Vagina (tissue), 2 donors: Measurements from ENCODE around the gene CYP27C1. TPM values are rescaled to one million over a fixed set of nuclear protein-coding genes. Genes with fewer than 3 reads are reported as not detected.

Experiments
- DNase-seq, 2 donors: peaks; one replicate each; pipeline ENCODE4 v3.0.0-alpha.2; 2017; ENCODE audit errors: extremely low spot score in 2 of 2
- H3K27ac ChIP-seq: fragments of 200-600 bp; sonication (generic); one replicate; pipeline ENCODE4 v1.5.1; 2019
- H3K27me3 ChIP-seq: fragments of 200-600 bp; sonication (generic); one replicate; pipeline ENCODE4 v1.5.1; 2019
- H3K36me3 ChIP-seq, 2 donors: fragments of 200-600 bp; sonication (generic); one replicate each; pipeline ENCODE4 v1.5.1; 2017 to 2019
- H3K4me1 ChIP-seq: fragments of 200-600 bp; sonication (generic); one replicate; pipeline ENCODE4 v1.5.1; 2019
- H3K4me3 ChIP-seq, 2 donors: fragments of 200-600 bp; sonication (generic); 1 replicate in 1 of 2; 2 replicates in 1 of 2; pipeline ENCODE4 v1.5.1; 2016 to 2019
- H3K9me3 ChIP-seq: fragments of 200-600 bp; sonication (generic); one replicate; pipeline ENCODE4 v1.5.1; 2019
- POLR2A ChIP-seq, 2 donors: fragments of 450-650 bp; IDR thresholded peaks; one replicate each; pipeline ENCODE4 v1.6.1; 2017; ENCODE audit warnings: antibody characterized with exemption in 2 of 2, mild to moderate bottlenecking in 2 of 2, moderate library complexity in 2 of 2
- POLR2AphosphoS5 ChIP-seq, 2 donors: sonication (generic); formaldehyde crosslinking; IDR thresholded peaks; one replicate each; pipeline ENCODE4 v1.9.0; 2017; ENCODE audit warnings: antibody characterized with exemption in 2 of 2, mild to moderate bottlenecking in 2 of 2, low read depth in 1 of 2; ENCODE audit not compliant: insufficient read depth in 1 of 2
- intact Hi-C: fragments of 100-400 bp; cut with DNase I; formaldehyde crosslinking; loops from one replicate; pipeline ENCODE4 v1.15.1; 2023
- total RNA-seq: library from RNA; depleted of rRNA; stranded (reverse); fragments of >200 nt; gene quantifications from one replicate; pipeline ENCODE4 v1.2.3, GENCODE V29; 2016
- TF ChIP-seq, protein P1 (sequence below), 3 experiments: fragments of 450-650 bp in 2 of 3; fragments of 200-600 bp in 1 of 3; sonication (generic) in 1 of 3; IDR thresholded peaks; one replicate each; pipeline ENCODE4 v1.5.1; 2017 to 2019; ENCODE audit warnings: antibody characterized with exemption in 3 of 3, mild to moderate bottlenecking in 2 of 3, moderate library complexity in 2 of 3

Gene CYP27C1
- total RNA-seq, 1 donor from 2014 or later, result 3.2 TPM

DNA sequence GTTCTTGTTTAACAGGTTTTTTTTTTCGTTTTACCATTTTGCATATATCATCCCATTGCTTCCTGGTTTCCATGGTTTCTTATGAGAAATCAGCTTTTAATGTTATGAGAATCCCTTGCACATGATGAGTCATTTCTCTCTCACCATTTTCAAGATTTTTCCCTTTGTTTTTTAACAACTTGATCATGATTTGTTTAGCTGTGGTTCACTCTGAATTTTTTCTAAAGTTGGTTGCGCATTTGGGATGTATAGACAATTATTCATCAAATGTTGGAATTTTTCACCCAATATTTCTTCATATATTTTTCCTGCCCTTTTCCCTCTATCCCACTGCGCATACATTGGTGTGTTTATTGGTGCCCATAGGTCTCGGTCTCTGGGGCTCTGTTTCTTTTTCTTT is 70.7 kb downstream of the CYP27C1 start:
- no peak for TF ChIP-seq POLR2AphosphoS5 (IDR thresholded peaks at IDR 0.05; ENCODE audit: insufficient read depth in 1 of 2, low read depth in 1 of 2)
- TF ChIP-seq, protein P1, sequence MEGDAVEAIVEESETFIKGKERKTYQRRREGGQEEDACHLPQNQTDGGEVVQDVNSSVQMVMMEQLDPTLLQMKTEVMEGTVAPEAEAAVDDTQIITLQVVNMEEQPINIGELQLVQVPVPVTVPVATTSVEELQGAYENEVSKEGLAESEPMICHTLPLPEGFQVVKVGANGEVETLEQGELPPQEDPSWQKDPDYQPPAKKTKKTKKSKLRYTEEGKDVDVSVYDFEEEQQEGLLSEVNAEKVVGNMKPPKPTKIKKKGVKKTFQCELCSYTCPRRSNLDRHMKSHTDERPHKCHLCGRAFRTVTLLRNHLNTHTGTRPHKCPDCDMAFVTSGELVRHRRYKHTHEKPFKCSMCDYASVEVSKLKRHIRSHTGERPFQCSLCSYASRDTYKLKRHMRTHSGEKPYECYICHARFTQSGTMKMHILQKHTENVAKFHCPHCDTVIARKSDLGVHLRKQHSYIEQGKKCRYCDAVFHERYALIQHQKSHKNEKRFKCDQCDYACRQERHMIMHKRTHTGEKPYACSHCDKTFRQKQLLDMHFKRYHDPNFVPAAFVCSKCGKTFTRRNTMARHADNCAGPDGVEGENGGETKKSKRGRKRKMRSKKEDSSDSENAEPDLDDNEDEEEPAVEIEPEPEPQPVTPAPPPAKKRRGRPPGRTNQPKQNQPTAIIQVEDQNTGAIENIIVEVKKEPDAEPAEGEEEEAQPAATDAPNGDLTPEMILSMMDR (IDR thresholded peaks at IDR 0.05), result no peak
- TF ChIP-seq POLR2A (IDR thresholded peaks at IDR 0.05), result no peak
- H3K4me1 ChIP-seq, result peaks cover 26% of the 10 kb centered on the region
- DNase-seq, result no peak
- no peak overlapping the region for H3K27ac ChIP-seq
- H3K9me3 ChIP-seq, result no peaks in the 10 kb centered on the region
- no peaks in the 10 kb centered on the region for H3K27me3 ChIP-seq
- H3K4me3 ChIP-seq, result no peak overlapping the region
- intact Hi-C loops, result no loop called here
- H3K36me3 ChIP-seq, result no peaks in the 10 kb centered on the region

- TF ChIP-seq POLR2AphosphoS5 (IDR thresholded peaks at IDR 0.05; ENCODE audit: insufficient read depth in 1 of 2, low read depth in 1 of 2), result no peak
- intact Hi-C loops, result no loop called here
- Histone ChIP-seq H3K4me1 (peaks cover 26% of the 10 kb centered on the region), H3K27ac (no peak overlapping the region), H3K9me3 (no peaks in the 10 kb centered on the region), H3K27me3 (no peaks in the 10 kb centered on the region), H3K36me3 (no peaks in the 10 kb centered on the region), H3K4me3 (no peak overlapping the region)
- DNase-seq, result no peak
Measured at GRCh38 chr2:127146820-127147502, 73.1 kb downstream of the CYP27C1 start.

DNA sequence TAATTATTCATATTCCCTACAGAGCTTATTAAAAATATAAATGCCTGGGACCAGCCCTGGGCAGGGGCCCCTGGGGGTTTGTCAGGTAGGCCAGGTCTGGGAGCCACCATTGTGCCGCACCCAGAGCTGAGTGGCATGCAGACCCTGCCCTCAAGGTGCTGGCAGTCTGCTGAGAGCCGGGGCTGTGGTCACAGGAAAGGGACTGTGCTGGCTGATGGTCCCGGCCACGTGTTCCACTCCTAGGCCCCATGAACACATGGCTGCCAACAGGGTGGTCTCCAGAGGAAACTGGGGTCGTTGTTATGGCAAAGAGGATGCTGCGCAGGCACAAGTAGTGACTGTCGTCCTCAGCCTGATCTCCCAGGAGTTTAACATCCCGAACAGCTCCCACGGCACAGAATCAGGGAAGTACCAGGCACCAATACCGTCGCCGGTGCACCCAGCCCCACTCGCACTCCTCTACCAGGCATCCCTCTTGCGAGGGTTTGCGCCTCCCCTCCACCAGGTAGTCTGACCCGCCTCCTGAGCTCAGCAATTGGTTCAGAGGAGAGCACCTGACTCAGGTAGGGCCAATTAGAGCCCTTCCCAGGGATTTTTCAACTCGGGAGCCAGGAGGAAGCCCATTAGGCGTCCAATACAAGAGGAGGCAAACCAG is 73.9 kb downstream of the CYP27C1 start:
- intact Hi-C loops, result no loop called here
- Histone ChIP-seq H3K9me3 (no peaks in the 10 kb centered on the region), H3K27ac (no peak overlapping the region), H3K4me3 (no peak overlapping the region), H3K27me3 (no peaks in the 10 kb centered on the region), H3K36me3 (no peaks in the 10 kb centered on the region), H3K4me1 (peaks cover 26% of the 10 kb centered on the region)
- no peak for DNase-seq
- no peak for TF ChIP-seq POLR2AphosphoS5 (IDR thresholded peaks at IDR 0.05; ENCODE audit: insufficient read depth in 1 of 2, low read depth in 1 of 2)

DNA sequence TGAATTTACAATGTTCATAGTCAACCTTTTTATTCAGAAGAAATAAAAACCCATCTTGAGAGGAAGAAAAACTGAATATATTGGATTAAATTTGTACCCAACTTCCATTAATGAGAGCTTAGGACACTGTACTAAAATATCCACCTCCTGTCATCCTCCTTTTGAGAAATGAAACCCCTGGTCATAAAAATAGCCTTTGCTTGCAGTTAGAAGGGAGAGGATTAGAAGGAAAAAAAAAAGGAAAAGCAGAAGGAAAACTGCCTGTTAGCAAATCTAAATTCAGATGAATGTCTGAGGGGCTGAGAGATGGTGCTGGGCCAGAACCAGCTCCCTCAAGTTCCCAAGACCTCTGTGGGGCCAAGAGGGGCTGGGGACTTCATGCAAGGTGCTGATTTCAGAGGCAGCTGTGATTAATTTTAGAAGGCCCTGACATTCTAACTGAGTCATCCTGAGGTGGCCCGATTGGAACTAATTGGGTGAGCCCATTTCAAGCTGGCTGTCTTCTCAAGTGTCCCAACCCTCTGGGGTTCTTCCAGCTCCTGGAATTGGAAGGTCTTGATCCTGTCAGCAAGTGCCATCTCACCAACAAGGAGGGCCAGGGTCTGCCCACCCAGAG is 74.7 kb downstream of the CYP27C1 start:
- intact Hi-C loops, result no loop called here
- no peaks in the 10 kb centered on the region for H3K27me3 ChIP-seq
- no peak for DNase-seq
- peak overlapping the region; percentile 48 for H3K27ac ChIP-seq
- no peak overlapping the region for H3K4me3 ChIP-seq
- H3K4me1 ChIP-seq, result peaks cover 26% of the 10 kb centered on the region
- H3K36me3 ChIP-seq, result no peaks in the 10 kb centered on the region
- no peak for TF ChIP-seq POLR2AphosphoS5 (IDR thresholded peaks at IDR 0.05; ENCODE audit: insufficient read depth in 1 of 2, low read depth in 1 of 2)
- H3K9me3 ChIP-seq, result no peaks in the 10 kb centered on the region

DNA sequence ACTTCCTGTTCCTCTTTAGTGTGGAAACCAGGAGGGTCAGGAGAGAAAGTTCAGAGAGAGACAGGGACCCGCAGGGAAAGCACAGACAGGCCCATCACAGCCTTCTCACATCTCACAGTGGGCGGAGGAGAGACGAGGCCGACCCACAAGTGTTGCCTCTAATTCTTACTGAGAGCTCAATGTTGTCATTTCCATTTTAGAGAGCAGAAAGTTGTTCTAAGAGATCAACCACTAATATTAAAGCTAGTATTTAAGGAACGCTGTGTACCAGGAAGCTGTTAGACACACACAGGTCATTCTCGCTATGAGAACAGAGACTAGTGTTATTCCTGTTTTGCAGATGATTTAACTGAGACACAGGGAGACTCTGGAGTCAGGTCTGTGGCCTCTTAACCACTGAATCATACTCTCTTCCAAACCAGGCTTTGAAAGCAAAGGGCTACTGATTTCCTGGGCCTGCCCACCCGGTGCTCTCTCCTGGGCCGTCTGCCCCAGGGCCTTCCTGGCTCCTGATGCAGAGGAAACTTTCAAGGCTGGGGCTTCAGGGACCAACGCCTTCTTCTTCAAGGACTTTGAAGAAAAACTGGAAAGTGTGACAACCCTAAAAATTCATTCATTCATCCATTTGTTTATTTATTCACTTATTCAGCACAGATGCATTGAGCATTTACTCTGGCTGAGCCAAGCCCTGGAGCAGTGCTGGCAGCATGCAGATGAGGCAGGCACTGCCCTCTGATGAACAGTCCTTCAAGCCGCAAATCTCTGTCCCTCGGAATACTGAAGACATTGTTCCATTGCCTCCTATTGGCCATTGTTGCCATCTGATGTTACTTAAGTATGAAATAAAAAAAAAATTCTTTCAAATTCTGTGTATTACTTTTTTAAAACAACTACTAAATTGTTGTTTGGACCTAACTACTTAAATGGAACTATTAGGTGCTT is 76.0 kb downstream of the CYP27C1 start:
- H3K4me3 ChIP-seq, result no peak overlapping the region
- intact Hi-C loops, result no loop called here
- TF ChIP-seq, protein P1 (IDR thresholded peaks at IDR 0.05), result no peak
- TF ChIP-seq POLR2AphosphoS5 (IDR thresholded peaks at IDR 0.05; ENCODE audit: insufficient read depth in 1 of 2, low read depth in 1 of 2) (no peak), POLR2A (IDR thresholded peaks at IDR 0.05) (no peak)

More for the DNA sequence above, 76.0 kb downstream of the CYP27C1 start:
- Histone ChIP-seq H3K27ac (peak overlapping the region; percentile 48), H3K36me3 (no peaks in the 10 kb centered on the region), H3K27me3 (no peaks in the 10 kb centered on the region), H3K9me3 (no peaks in the 10 kb centered on the region), H3K4me1 (peaks cover 26% of the 10 kb centered on the region)
- DNase-seq, result no peak
